ENCODE data around the gene NUAK1.

- no peak for TF ChIP-seq POLR2A (IDR thresholded peaks at IDR 0.05)
- no peak for TF ChIP-seq CTCF (IDR thresholded peaks at IDR 0.05)
Observed at GRCh38 chr12:106109168-106109910, 29.4 kb downstream of the NUAK1 start.
